Embryonic facial prominence (tissue), 1 donor: Measurements from ENCODE around the gene TMED6.

ENCODE experiments used
- DNase-seq: peaks from one replicate; pipeline ENCODE4 v3.0.0-alpha.2; 2016; ENCODE audit errors: extremely low spot score

Gene TMED6

GRCh38 chr16:69324013-69324531, 27.5 kb downstream of the TMED6 start:
- no peak for DNase-seq

GRCh38 chr16:69323415-69323814, 28.2 kb downstream of the TMED6 start:
- no peak for DNase-seq

GRCh38 chr16:69322343-69322742, 29.2 kb downstream of the TMED6 start:
- no peak for DNase-seq

GRCh38 chr16:69321080-69321479, 30.5 kb downstream of the TMED6 start:
- no peak for DNase-seq

- DNase-seq, result no peak
Observed at GRCh38 chr16:69320740-69321073, 30.9 kb downstream of the TMED6 start.

- DNase-seq, result no peak
Observed at GRCh38 chr16:69319826-69320739, 31.5 kb downstream of the TMED6 start.

- DNase-seq, result no peak
Observed at GRCh38 chr16:69319381-69319780, 32.2 kb downstream of the TMED6 start.

GRCh38 chr16:69318911-69319289, 32.7 kb downstream of the TMED6 start:
- DNase-seq, result no peak

GRCh38 chr16:69318177-69318910, 33.2 kb downstream of the TMED6 start:
- no peak for DNase-seq

- no peak for DNase-seq
Observed at GRCh38 chr16:69316595-69317034, 35.0 kb downstream of the TMED6 start.

- DNase-seq, result no peak
Observed at GRCh38 chr16:69315486-69316311, 35.9 kb downstream of the TMED6 start.

GRCh38 chr16:69314534-69314933, 37.1 kb downstream of the TMED6 start:
- no peak for DNase-seq

GRCh38 chr16:69313469-69313868, 38.1 kb downstream of the TMED6 start:
- no peak for DNase-seq

- DNase-seq, result no peak
Observed at GRCh38 chr16:69311533-69312387, 39.8 kb downstream of the TMED6 start.

GRCh38 chr16:69310653-69311532, 40.7 kb downstream of the TMED6 start, which contains the start of gene VPS4A:
Gene VPS4A, plus strand, starts transcription at chr16:69311350. Its CDS starts 162 bp downstream, at chr16:69311512.
- peak; percentile 96 for DNase-seq

GRCh38 chr16:69309316-69309715, 42.3 kb downstream of the TMED6 start:
- no peak for DNase-seq

- DNase-seq, result no peak
Observed at GRCh38 chr16:69307856-69308255, 43.7 kb downstream of the TMED6 start.

- DNase-seq, result no peak
Observed at GRCh38 chr16:69307091-69307490, 44.5 kb downstream of the TMED6 start.

GRCh38 chr16:69306031-69306430, 45.6 kb downstream of the TMED6 start:
- no peak for DNase-seq

GRCh38 chr16:69302301-69302700, 49.3 kb downstream of the TMED6 start:
- no peak for DNase-seq
